SKM-1 treated with dmso at 0.1 percent for 144 hours (cell line): ENCODE results near the gene RIN1.

Experiments used
- DNase-seq: peaks from one replicate; lab custom pipeline; 2025; ENCODE audit not compliant: unreplicated experiment; lab: John Stamatoyannopoulos, UW

Gene RIN1

GRCh38 chr11:66297610-66298009 lies 38.6 kb downstream of the RIN1 start:
- DNase-seq = no peak

GRCh38 chr11:66294626-66295620 lies 41.3 kb downstream of the RIN1 start:
- DNase-seq = no peak

GRCh38 chr11:66293777-66294625 lies 42.2 kb downstream of the RIN1 start:
- no peak for DNase-seq

- no peak for DNase-seq
Measured at GRCh38 chr11:66293352-66293751, 42.9 kb downstream of the RIN1 start.

GRCh38 chr11:66292543-66293332 lies 43.5 kb downstream of the RIN1 start:
- DNase-seq = no peak

- no peak for DNase-seq
Measured at GRCh38 chr11:66291706-66292542, 44.3 kb downstream of the RIN1 start, which contains the start of gene TMEM151A. TSS of gene TMEM151A (plus strand) at chr11:66291894. CDS start at chr11:66292014, 120 bp downstream.

- DNase-seq = no peak
Measured at GRCh38 chr11:66291303-66291705, 44.9 kb downstream of the RIN1 start.

GRCh38 chr11:66290330-66290621 lies 46.0 kb downstream of the RIN1 start:
- no peak for DNase-seq

- peak; percentile 72 for DNase-seq
Measured at GRCh38 chr11:66289548-66290329, 46.5 kb downstream of the RIN1 start.

- peak; percentile 98 for DNase-seq
Measured at GRCh38 chr11:66288671-66289547, 47.3 kb downstream of the RIN1 start, which contains the start of gene YIF1A. TSS of gene YIF1A (minus strand) at chr11:66289143. CDS start at chr11:66288985, 158 bp downstream.

GRCh38 chr11:66287889-66288670 lies 48.2 kb downstream of the RIN1 start:
- DNase-seq = no peak

GRCh38 chr11:66287211-66287888 lies 48.9 kb downstream of the RIN1 start:
- DNase-seq = no peak

- no peak for DNase-seq
Measured at GRCh38 chr11:66286699-66287098, 49.5 kb downstream of the RIN1 start.

- DNase-seq = no peak
Measured at GRCh38 chr11:66285250-66285947, 50.8 kb downstream of the RIN1 start.

- DNase-seq = no peak
Measured at GRCh38 chr11:66284526-66285078, 51.6 kb downstream of the RIN1 start.
